ENCODE measurements around the gene PRKCH.

DNA sequence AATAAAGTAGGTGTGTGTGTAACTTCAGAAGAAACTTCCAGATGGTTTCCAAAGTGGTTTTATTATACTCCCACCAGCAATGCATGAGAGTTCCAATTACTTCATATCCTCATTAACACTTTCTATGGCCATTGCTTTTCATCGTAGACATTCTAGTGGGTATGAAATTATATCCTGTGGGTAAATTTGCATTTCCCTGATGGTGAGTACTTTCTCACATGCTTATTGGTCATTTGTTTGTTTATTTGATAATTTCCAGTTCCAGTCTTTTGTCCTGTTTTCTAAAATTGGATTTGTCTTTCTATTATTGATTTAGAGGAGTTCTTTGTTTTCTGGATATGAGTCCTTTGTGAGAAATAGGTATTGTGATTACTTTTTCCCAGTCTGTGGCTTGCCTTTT, 70.9 kb downstream of the PRKCH start:
- TF ChIP-seq CTCF (IDR thresholded peaks at IDR 0.05) (no peak), POLR2A (IDR thresholded peaks at IDR 0.05) (no peak)
